HG03103 (cell line): ENCODE results near the gene SCN3B.

Experiments used
- ATAC-seq: cut with Tn5 transposase; IDR thresholded peaks from one replicate; pipeline ENCODE4 v1.9.1; 2021; ENCODE audit warnings: low read depth; ENCODE audit not compliant: unreplicated experiment

Gene SCN3B

GRCh38 chr11:123654566-123655081 lies at the start of gene SCN3B:
TSS of gene SCN3B (minus strand) at chr11:123654624. CDS start at chr11:123653801, 823 bp downstream.
- no peak for ATAC-seq

GRCh38 chr11:123702696-123703095 lies 48.3 kb upstream of the SCN3B start:
- ATAC-seq: no peak

GRCh38 chr11:123702139-123702538 lies 47.7 kb upstream of the SCN3B start:
- ATAC-seq: no peak

GRCh38 chr11:123700772-123701171 lies 46.3 kb upstream of the SCN3B start:
- ATAC-seq: no peak

GRCh38 chr11:123698546-123699127 lies 44.2 kb upstream of the SCN3B start:
- ATAC-seq: no peak

- ATAC-seq: no peak
Observed at GRCh38 chr11:123696183-123696582, 41.8 kb upstream of the SCN3B start.

- ATAC-seq: no peak
Observed at GRCh38 chr11:123695231-123695630, 40.8 kb upstream of the SCN3B start.

GRCh38 chr11:123694551-123694950 lies 40.1 kb upstream of the SCN3B start:
- no peak for ATAC-seq

GRCh38 chr11:123692961-123693360 lies 38.5 kb upstream of the SCN3B start:
- no peak for ATAC-seq

- no peak for ATAC-seq
Observed at GRCh38 chr11:123690485-123690884, 36.1 kb upstream of the SCN3B start.

- ATAC-seq: no peak
Observed at GRCh38 chr11:123684601-123685000, 30.2 kb upstream of the SCN3B start.

- no peak for ATAC-seq
Observed at GRCh38 chr11:123683428-123684170, 29.2 kb upstream of the SCN3B start.

- no peak for ATAC-seq
Observed at GRCh38 chr11:123682696-123683410, 28.4 kb upstream of the SCN3B start.

GRCh38 chr11:123681030-123681429 lies 26.6 kb upstream of the SCN3B start:
- no peak for ATAC-seq

GRCh38 chr11:123678246-123678645 lies 23.8 kb upstream of the SCN3B start:
- no peak for ATAC-seq

GRCh38 chr11:123677510-123677909 lies 23.1 kb upstream of the SCN3B start:
- ATAC-seq: no peak

GRCh38 chr11:123674297-123674696 lies 19.9 kb upstream of the SCN3B start:
- no peak for ATAC-seq

- ATAC-seq: no peak
Observed at GRCh38 chr11:123672568-123672967, 18.1 kb upstream of the SCN3B start.

GRCh38 chr11:123671534-123671933 lies 17.1 kb upstream of the SCN3B start:
- no peak for ATAC-seq

- ATAC-seq: no peak
Observed at GRCh38 chr11:123670081-123670480, 15.7 kb upstream of the SCN3B start.

- no peak for ATAC-seq
Observed at GRCh38 chr11:123665306-123665705, 10.9 kb upstream of the SCN3B start.
